ENCODE measurements around the gene CCDC18.

Gene CCDC18

DNA sequence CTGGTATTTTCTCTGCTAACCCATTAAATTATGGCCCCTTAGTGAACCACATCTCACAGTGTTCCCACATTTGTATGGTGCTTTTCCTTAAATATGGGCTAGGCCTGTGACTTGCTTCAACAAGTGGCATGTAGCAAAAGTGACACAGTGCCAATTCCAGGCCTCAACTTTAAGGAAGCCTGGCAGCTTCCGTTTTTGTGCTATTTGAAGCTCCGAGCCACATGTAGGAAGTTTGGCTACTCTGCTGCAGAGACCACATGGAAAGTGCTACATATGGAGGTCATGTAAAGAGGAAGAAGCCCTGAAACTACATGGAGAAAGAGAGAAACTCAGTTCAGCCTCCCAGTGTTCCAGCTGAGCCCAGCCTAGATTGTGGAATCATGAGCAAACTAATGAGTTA is 136.7 kb downstream of the CCDC18 start:
- no peak for DNase-seq

DNA sequence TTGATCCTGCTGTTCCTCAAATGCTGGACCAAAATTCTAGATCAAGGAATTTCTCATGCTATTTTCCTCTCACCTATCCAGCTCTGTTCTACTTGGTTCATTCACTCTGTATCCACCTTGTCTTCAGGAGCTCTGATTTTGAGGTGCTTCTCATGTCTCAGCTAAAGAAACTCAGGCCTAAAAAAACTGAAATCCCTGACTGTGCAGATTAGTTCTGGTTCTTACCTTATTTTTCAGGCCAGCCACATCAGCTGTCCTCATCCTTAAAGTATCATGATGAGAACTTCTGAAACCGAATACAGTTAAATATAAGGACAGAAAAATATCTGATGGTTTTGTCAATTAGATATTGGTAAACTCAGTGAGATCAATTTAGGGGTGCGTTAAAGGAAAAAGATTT is 137.4 kb downstream of the CCDC18 start:
- DNase-seq, result no peak

DNA sequence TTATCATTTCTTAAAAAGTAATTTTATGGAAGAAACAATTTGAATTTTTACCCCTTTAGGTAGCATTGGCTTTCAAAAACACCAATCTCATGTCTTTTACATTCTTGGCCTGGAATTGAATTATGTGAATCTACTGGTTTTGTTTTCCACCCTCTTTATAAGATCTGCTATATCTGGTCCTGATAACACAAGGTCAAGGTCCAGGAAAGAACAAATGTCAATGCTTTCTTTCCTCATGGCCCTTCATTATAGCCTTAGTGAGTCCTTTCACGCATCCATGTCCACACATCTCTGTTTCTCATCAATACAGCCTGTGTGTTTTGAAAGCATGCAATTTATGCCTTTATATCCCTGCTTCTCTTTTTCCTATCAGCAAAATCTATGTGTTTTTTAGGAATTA is 141.2 kb downstream of the CCDC18 start:
- DNase-seq, result no peak

DNA sequence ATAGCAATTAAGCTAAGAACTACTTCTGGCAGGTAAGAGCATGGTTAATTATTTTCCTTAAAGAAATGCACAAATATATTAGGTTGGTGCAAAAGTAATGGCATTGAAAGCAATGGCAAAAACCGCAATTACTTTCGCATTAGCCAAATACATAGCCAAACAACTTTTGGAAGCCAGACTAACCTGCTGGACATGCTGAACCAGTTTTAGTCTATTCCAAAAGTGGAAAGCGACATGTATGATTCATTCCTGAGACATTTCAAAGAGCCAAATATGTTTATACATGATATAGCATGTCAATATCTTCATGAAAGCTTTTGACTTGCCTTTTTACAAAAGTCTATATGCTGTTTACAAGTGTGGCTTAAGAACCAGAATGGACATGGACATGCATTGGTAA is 141.8 kb downstream of the CCDC18 start:
- DNase-seq, result no peak

DNA sequence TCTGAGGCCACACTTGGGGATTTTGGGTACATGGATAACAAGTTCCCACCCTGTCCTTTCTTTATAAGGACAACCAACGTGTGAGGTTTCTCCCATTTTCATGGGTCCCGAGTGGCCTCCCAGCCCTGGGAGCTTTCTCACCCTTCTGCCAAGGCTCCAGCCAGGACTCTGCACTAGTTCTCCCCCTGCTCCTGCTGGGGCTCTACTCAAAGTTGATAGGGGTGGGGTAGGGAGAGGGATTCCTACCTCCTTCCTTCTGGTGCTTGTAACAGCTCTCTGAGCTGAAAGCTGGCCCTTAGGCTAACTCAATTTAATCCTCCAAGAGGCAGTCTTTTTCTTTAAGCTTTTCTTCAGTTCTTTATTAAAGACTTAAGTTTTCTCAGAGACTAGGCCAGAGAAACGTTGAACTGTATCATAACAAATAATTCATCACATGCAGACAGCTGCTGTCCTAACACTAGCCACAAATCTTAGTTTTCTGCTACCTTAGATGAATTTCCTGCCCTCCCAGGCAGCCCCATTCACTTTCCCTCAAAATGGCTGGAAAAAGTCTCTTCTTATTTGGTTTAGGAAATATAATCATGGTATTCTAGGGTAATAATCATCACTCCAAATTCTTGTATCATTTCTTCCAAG is 142.8 kb downstream of the CCDC18 start:
- no peak for DNase-seq

DNA sequence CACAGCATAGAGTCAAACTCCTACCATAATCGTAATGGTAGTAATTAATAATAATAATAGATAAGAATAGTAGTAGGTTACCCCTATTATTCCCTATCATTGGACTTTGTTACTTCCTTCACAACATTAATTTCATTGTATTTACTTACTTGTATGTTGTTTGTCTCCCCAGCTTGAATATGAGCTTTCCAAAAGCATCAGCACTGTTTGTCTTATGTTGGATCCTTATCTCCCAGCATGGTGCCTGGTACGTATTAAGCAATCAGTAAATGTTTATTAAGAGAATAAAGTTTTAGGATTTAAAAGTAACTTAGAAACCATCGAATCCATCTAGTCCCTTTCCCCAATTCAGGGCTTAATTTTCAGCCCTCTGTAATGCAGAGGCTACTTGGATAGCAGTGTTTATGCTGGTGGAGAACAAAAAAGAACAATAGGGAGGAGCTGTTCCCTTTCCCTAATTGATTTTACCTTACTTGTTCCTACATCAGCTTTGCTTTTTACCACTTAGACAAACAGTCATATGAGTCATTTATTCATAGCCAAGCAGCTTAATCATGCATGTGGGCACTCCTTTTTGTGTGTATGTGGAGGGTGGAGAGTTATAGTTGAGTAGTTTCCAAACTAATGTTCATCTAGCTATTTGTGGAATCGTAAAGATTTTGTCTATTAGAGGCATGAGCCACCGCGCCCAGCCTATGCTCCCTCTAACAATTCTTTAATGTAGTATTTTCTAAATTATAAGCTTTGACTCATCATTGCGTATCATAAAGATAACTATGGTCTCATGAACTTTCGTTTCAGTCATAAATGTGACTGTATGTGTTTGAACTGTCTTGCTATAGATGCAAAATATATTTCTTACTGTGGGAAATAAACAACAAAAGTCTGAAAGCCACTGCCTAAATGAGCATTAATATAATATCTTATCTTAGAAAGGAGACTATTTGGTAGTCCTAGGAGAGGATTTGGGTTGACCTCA is 144.3 kb downstream of the CCDC18 start:
- DNase-seq, result no peak
